Tibial nerve (tissue), 4 donors: ENCODE data around the gene RUNX3.

Experiments
- CTCF ChIP-seq, 5 experiments: fragments of 200-600 bp in 3 of 5; fragments of 450-650 bp in 2 of 5; sonication (generic) in 3 of 5; IDR thresholded peaks; one replicate each; pipeline ENCODE4 v1.5.1; 2016 to 2019; ENCODE audit warnings: antibody characterized with exemption in 5 of 5, mild to moderate bottlenecking in 3 of 5, moderate library complexity in 2 of 5
- EP300 ChIP-seq, 2 donors: sonication (generic); formaldehyde crosslinking; IDR thresholded peaks; one replicate each; pipeline ENCODE4 v1.6.1; 2017; ENCODE audit warnings: antibody characterized with exemption in 2 of 2, mild to moderate bottlenecking in 1 of 2
- POLR2A ChIP-seq, 2 donors: fragments of 450-650 bp; IDR thresholded peaks; one replicate each; pipeline ENCODE4 v1.6.1; 2017; ENCODE audit warnings: antibody characterized with exemption in 2 of 2, mild to moderate bottlenecking in 2 of 2, moderate library complexity in 2 of 2

- TF ChIP-seq POLR2A (IDR thresholded peaks at IDR 0.05) (no peak), CTCF (IDR thresholded peaks at IDR 0.05) (no peak), EP300 (IDR thresholded peaks at IDR 0.05) (no peak)
Observed at GRCh38 chr1:24919791-24920532, 10.1 kb downstream of the RUNX3 start.
